ENCODE data around the gene TNFAIP3. TPM values are rescaled to one million over a fixed set of nuclear protein-coding genes. Genes with fewer than 3 reads are reported as not detected.

TNFAIP3 gene
- total and polyA plus RNA-seq, 2 of the 8 experiments (the other 6 are each of a cell fraction or from before 2014, with no cell fraction given), result 1.6 to 2.0 TPM

DNA sequence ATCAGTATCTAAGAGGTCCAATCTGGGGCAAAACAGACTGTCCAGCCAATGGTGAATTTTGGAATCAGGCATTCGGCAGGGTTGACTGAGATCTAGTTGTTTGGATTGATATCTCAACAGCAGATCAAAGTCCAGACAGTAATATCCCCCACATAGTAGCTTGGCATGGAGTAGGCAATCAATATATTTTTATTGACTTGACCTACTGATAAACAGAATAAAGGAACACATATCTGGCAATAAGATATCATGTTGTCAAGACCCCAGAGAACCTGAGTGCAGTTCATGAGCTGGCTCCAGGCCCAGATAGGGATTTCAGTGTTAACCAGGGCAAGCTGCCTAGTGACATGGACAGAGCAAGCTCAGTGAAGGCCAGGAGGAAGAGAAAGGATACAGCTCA, 34.4 kb downstream of the TNFAIP3 start:
- CTCF ChIA-PET (ENCODE audit: partially characterized antibody), result interaction anchor here (0.9 kb wide), 1 partner anchor 197 kb away, joined by 4 read pairs; no protein-coding TSS in a partner anchor
- no peak overlapping the region for H3K9ac ChIP-seq (replicated peaks in 1 of 4; ENCODE audit: extremely low read depth in 1 of 4, low read depth in 3 of 4, low read length in 3 of 4)
- TF ChIP-seq FOSL1 (IDR thresholded peaks at IDR 0.05; ENCODE audit: insufficient read depth, low read depth, low read length) (no peak), KDM4A (IDR thresholded peaks at IDR 0.05; ENCODE audit: low read depth, low read length, severe bottlenecking) (no peak), NANOG (IDR thresholded peaks at IDR 0.05; ENCODE audit: insufficient read depth, low read depth, low read length, poor library complexity, severe bottlenecking) (no peak), KDM1A (IDR thresholded peaks at IDR 0.05; ENCODE audit: borderline replicate concordance, low read length) (no peak), CBX8 (IDR thresholded peaks at IDR 0.05; ENCODE audit: borderline replicate concordance, low read depth, low read length) (no peak), CREB1 (IDR thresholded peaks at IDR 0.05) (no peak), SP1 (IDR thresholded peaks at IDR 0.05; ENCODE audit: low read depth, low read length) (no peak), POU5F1 (IDR thresholded peaks at IDR 0.05; ENCODE audit: low read depth, low read length) (no peak), TAF7 (optimal IDR thresholded peaks at IDR 0.05; ENCODE audit: borderline replicate concordance, low read depth, low read length) (no peak), EP300 (IDR thresholded peaks at IDR 0.05; ENCODE audit: borderline replicate concordance in 1 of 2, low read depth in 2 of 2, low read length in 2 of 2) (no peak), BCL11A (IDR thresholded peaks at IDR 0.05; ENCODE audit: low read depth in 2 of 2, low read length in 2 of 2) (no peak)
- TF ChIP-seq, protein P1, sequence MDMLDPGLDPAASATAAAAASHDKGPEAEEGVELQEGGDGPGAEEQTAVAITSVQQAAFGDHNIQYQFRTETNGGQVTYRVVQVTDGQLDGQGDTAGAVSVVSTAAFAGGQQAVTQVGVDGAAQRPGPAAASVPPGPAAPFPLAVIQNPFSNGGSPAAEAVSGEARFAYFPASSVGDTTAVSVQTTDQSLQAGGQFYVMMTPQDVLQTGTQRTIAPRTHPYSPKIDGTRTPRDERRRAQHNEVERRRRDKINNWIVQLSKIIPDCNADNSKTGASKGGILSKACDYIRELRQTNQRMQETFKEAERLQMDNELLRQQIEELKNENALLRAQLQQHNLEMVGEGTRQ (IDR thresholded peaks at IDR 0.05; ENCODE audit: low read length), result no peak
- TF ChIP-seq, protein P2, sequence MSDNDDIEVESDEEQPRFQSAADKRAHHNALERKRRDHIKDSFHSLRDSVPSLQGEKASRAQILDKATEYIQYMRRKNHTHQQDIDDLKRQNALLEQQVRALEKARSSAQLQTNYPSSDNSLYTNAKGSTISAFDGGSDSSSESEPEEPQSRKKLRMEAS (IDR thresholded peaks at IDR 0.05), result no peak

More for the DNA sequence above, 34.4 kb downstream of the TNFAIP3 start:
- no peak overlapping the region for H4K91ac ChIP-seq (replicated peaks; ENCODE audit: insufficient read length, low read length)
- no peak overlapping the region for H2BK120ac ChIP-seq (replicated peaks; ENCODE audit: low read depth, low read length)
- H3K9me3 ChIP-seq (ENCODE audit: insufficient read depth in 2 of 2, low read depth in 1 of 2, low read length in 1 of 2), result no peaks in the 10 kb centered on the region
- no peak overlapping the region for H3K4me3 ChIP-seq (ENCODE audit: extremely low read depth in 1 of 4, insufficient read depth in 2 of 4, low read depth in 3 of 4, low read length in 4 of 4)
- H3K56ac ChIP-seq (replicated peaks; ENCODE audit: insufficient read length, low read depth, low read length), result no peak overlapping the region
- H2BK20ac ChIP-seq (ENCODE audit: low read length), result no peak overlapping the region
- no peak overlapping the region for H3K4ac ChIP-seq (replicated peaks; ENCODE audit: insufficient read length, low read depth, low read length)
- H3K79me2 ChIP-seq (ENCODE audit: control insufficient read depth in 1 of 2, insufficient read depth in 2 of 2, low read length in 2 of 2), result no peaks in the 10 kb centered on the region
- FAIRE-seq (no peak), DNase-seq (ENCODE audit: low read depth in 1 of 2, low spot score in 2 of 2) (no peak)
- no peaks in the 10 kb centered on the region for H3K36me3 ChIP-seq (ENCODE audit: control insufficient read depth in 2 of 4, insufficient read depth in 4 of 4, low read length in 3 of 4)
- H3K23ac ChIP-seq (ENCODE audit: insufficient read length), result no peak overlapping the region
- H4K8ac ChIP-seq (ENCODE audit: extremely low read depth, insufficient read depth, low read length), result no peak overlapping the region
- no peak overlapping the region for H2BK5ac ChIP-seq (ENCODE audit: low read depth, low read length)
- no peak overlapping the region for H3K14ac ChIP-seq (ENCODE audit: insufficient read length)
- no peak overlapping the region for H3K18ac ChIP-seq (ENCODE audit: extremely low read depth, low read length)
- no peaks in the 10 kb centered on the region for H3K79me1 ChIP-seq (ENCODE audit: low read depth, low read length)
- H4K20me1 ChIP-seq (replicated peaks in 1 of 2; ENCODE audit: control insufficient read depth in 1 of 2, insufficient read depth in 2 of 2, low read length in 2 of 2), result no peaks in the 10 kb centered on the region
- H3K27ac ChIP-seq (ENCODE audit: low read depth, low read length), result no peak overlapping the region
- no peak overlapping the region for H4K5ac ChIP-seq (ENCODE audit: insufficient read length, low read depth, low read length)
- 94% methylated on average over 1 of the region's 1 CpG; no CpG with 5 or more reads in 1 of the 2 experiments for WGBS, 2 experiments (ENCODE audit: extremely low coverage in 1 of 2, insufficient coverage in 1 of 2, insufficient read length in 1 of 2, insufficient replicate concordance in 2 of 2, low coverage in 1 of 2, low lambda C conversion rate in 2 of 2, missing lambda C conversion rate in 1 of 2)
- no peaks in the 10 kb centered on the region for H3K27me3 ChIP-seq (replicated peaks in 1 of 4; ENCODE audit: control insufficient read depth in 3 of 4, extremely low read depth in 1 of 4, insufficient read depth in 3 of 4, low read length in 3 of 4)
- no peak overlapping the region for H2BK12ac ChIP-seq (ENCODE audit: low read depth, low read length)
- peaks cover 2% of the 10 kb centered on the region; the same call in 1 of the 2 replicates for H3K23me2 ChIP-seq (ENCODE audit: low read depth, low read length)
- no peaks in the 10 kb centered on the region for H3K4me1 ChIP-seq (replicated peaks in 1 of 4; ENCODE audit: control insufficient read depth in 3 of 4, insufficient read depth in 4 of 4, low read length in 3 of 4)
- POLR2A ChIA-PET (ENCODE audit: partially characterized antibody), result no interaction called here
- no peak overlapping the region for H2BK15ac ChIP-seq (ENCODE audit: low read length)
- no peak overlapping the region for H2AK5ac ChIP-seq (ENCODE audit: low read depth, low read length)
- no peak overlapping the region for H2AFZ ChIP-seq (ENCODE audit: low read length)
- no peak overlapping the region for H3K4me2 ChIP-seq (ENCODE audit: insufficient read depth in 1 of 2, low read depth in 2 of 2, low read length in 2 of 2)
